Astrocyte of the cerebellum (primary cell): ENCODE measurements around the gene COL4A2.

ENCODE experiments used
- DNase-seq: peaks from one replicate; pipeline ENCODE4 v3.0.0-alpha.2; 2011; ENCODE audit warnings: low read depth
- H3K4me3 ChIP-seq: 2 replicates; pipeline ENCODE4 v1.5.1; 2011; ENCODE audit warnings: mild to moderate bottlenecking, low read depth, low read length, moderate library complexity
- CTCF ChIP-seq: IDR thresholded peaks from 2 replicates; pipeline ENCODE4 v1.5.1; 2012; ENCODE audit warnings: low read length, low read depth, moderate library complexity, mild to moderate bottlenecking; ENCODE audit errors: missing control alignments
- in situ Hi-C: cut with HindIII; loops from 2 replicates; pipeline ENCODE4 v1.10.0; 2017; ENCODE audit warnings: low sequenced_read_pairs

The COL4A2 gene

DNA sequence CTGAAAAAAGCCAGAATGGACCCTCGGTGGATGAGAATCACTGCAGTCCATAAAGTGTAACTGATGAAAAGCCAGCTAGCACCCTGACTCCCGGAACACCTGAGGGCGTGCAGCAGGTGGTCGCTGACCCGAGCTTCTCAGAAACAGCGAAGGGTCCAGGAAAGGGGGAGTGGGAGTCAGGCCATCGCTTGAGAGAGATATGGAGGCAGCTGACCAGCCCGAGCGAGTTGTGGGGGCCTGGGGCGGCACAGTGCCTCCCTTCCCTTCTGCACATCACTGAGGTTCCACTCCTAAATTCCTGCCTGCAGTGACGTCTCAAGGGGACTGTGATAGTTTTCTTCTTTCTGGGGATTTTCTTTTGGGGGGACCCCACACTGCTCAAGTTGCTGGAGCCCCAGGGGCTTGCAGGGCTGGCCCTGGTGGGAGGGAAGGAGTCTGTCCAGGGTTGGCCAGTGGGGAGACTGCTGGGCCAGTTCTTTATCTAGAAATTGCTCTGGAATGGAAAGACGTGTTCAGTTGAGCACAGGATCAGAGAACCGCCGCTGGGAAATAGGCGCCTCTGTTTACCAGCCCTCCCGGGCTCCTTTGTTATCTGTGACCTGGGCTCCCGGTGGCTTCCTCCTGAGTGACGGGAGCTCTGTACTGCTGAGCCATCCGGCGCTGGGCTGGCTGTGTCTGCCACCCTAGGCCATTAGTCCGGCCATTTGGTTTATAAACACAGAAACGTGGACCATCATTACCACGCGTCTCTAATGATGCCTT is 183.1 kb downstream of the COL4A2 start:
- TF ChIP-seq CTCF: no peak
- in situ Hi-C loops: no loop called here
- no peak for DNase-seq
- no peak overlapping the region for H3K4me3 ChIP-seq

GRCh38 chr13:110491869-110492678 is 185.0 kb downstream of the COL4A2 start:
- DNase-seq: no peak
- TF ChIP-seq CTCF: no peak
- no peak overlapping the region for H3K4me3 ChIP-seq
- in situ Hi-C loops: no loop called here

DNA sequence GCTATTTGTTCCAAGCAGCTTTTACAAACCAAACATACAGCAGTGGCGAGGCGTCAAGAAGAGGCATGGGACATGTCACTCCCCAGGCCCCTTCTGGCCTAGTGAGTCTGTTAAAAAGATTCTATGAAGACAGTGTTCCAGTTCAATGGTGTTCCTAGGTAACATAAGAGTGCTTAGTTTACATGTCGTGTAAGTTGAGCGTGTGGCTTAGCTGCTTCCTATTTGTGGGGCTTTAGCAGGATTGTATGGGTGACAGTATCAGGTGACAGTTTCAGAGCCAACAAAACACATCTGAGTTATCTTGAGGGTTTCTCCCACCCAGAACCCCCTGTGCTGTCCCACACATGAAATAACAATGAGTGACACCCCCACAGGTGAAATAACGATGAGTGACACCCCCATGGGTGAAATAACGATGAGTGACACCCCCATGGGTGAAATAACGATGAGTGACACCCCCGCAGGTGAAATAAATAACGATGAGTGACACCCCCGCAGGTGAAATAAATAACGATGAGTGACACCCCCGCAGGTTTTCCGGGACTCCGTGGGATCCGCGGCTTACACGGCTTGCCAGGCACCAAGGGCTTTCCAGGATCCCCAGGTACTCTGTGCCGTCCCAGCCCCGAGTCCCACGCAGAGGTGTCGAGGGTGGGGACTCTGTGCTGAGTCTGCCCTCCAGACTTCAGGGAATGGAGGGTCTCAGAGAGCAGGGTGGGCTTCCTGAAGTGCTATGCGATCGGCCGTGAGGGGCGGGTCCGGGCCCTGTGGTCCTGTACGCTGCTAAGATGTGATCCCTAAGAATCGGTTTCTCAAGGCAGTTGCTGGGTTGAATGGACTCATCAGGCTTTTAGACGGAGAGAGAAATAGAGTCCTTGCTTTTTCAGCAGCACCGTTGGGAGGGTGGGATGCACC is 185.9 kb downstream of the COL4A2 start:
- DNase-seq: no peak
- H3K4me3 ChIP-seq: no peak overlapping the region
- no peak for TF ChIP-seq CTCF
- in situ Hi-C loops: no loop called here

- no peak for DNase-seq
- in situ Hi-C loops: no loop called here
- TF ChIP-seq CTCF: no peak
- no peak overlapping the region for H3K4me3 ChIP-seq
These were observed 186.5 kb downstream of the COL4A2 start for GRCh38 chr13:110493613-110494012.

DNA sequence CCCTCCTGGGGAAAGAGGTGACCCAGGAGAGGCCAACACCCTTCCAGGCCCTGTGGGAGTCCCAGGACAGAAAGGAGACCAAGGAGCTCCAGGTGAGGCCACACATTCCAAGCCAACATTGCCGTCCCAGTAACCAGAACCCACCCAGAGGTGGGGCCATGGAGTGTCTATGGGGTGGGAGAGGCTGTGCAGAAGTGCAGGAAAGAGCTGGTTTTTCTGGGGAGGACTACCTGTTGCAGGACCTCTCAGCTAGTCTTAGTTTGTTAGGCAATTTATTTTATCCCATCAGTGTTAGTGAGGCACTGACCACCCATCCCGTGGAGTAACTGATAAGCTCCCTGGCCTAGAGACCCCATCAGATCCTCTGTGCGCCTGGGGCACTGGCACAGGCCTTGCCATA is 188.3 kb downstream of the COL4A2 start:
- no peak for DNase-seq
- in situ Hi-C loops: no loop called here
- TF ChIP-seq CTCF: no peak
- no peak overlapping the region for H3K4me3 ChIP-seq

DNA sequence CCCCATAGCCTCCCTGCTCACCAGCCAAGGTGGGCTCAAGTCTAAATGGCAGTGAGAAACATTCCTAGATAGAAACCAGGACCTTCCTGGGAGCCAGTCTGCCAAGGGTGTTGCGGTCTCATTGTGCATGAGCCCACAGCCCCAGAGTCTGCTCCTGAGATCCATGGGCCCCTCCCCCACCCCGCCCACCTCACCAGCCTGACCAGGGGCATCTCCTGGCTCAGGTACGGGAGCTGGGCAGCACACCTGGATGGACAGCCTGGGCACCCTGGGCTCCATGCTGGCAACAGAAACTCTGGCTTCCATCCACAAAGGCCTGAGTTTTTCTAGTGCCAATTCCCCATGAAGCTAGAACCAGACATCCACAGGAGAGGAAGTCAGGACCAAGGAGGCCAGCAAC is 188.8 kb downstream of the COL4A2 start:
- no peak for TF ChIP-seq CTCF
- in situ Hi-C loops: no loop called here

More for the DNA sequence above, 188.8 kb downstream of the COL4A2 start:
- DNase-seq: no peak
- no peak overlapping the region for H3K4me3 ChIP-seq
